ENCODE results near the gene CPNE5.

The CPNE5 gene

DNA sequence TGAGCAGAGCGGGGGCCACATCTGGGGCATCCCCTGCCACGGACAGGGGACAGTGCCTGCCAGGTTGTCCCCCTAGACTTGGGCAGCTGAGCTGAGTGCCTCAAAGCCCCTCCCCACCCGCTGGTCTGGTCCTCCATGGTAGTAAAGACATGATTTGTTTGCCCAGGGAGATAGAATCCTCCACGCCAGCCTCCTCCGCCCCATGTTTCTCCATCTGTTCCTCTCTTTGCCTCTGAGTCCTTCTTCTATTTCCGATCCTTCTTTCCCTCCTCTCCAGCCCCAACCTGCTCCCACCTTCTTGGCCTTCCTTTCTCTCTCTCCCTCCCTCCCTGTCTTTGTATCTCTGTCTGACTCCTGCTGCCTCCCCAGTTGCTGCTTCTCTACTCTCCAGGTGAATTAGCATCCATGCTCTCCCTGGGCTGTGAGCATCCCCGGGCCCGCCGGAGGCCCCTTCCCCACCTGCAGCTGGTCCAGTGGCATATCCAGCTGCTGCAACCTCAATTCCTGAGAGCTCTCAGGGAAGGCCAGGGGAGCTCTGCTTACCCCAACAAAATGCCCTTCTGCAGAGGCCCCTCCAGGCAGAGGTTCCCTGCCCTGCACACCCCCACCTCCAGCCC lies 45.8 kb downstream of the CPNE5 start:
- H3K4me3 ChIP-seq (ENCODE audit: low read depth, low read length) = no peak overlapping the region
- TF ChIP-seq, protein P1, sequence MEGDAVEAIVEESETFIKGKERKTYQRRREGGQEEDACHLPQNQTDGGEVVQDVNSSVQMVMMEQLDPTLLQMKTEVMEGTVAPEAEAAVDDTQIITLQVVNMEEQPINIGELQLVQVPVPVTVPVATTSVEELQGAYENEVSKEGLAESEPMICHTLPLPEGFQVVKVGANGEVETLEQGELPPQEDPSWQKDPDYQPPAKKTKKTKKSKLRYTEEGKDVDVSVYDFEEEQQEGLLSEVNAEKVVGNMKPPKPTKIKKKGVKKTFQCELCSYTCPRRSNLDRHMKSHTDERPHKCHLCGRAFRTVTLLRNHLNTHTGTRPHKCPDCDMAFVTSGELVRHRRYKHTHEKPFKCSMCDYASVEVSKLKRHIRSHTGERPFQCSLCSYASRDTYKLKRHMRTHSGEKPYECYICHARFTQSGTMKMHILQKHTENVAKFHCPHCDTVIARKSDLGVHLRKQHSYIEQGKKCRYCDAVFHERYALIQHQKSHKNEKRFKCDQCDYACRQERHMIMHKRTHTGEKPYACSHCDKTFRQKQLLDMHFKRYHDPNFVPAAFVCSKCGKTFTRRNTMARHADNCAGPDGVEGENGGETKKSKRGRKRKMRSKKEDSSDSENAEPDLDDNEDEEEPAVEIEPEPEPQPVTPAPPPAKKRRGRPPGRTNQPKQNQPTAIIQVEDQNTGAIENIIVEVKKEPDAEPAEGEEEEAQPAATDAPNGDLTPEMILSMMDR (IDR thresholded peaks at IDR 0.05; ENCODE audit: borderline replicate concordance, insufficient read depth, low read depth, low read length) = no peak

DNA sequence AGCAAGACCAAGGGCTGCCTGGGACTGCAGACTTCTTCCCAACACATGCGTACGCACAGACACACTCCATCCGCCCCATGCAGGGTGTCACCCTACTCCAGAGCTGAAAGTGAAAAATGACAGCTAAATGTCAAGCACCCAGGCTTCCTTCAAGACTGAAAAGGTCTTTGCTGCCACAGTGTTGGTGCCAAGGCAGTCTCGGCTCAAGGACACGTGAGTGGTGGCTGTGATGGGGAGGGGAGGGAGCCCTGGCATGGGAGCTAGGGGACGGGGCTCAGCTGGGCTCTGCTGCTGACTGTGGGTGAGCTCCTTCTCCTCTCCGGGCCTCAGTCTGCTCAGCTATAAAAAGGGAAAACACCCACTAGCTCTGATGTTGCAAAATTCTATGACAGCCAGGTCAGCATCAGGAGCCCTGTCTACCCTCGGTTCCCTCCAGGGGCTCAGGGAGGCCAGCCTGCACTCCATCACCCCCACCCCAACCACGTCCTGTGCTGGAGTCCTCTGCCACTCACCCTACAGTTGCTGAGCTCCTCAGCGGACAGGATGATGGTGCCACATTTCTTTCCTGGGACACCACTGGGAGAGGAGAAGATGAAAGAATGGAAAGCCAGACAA lies 47.6 kb downstream of the CPNE5 start:
- H3K4me3 ChIP-seq (ENCODE audit: low read depth, low read length) = no peak overlapping the region
- TF ChIP-seq, protein P1 (IDR thresholded peaks at IDR 0.05; ENCODE audit: borderline replicate concordance, insufficient read depth, low read depth, low read length) = no peak

DNA sequence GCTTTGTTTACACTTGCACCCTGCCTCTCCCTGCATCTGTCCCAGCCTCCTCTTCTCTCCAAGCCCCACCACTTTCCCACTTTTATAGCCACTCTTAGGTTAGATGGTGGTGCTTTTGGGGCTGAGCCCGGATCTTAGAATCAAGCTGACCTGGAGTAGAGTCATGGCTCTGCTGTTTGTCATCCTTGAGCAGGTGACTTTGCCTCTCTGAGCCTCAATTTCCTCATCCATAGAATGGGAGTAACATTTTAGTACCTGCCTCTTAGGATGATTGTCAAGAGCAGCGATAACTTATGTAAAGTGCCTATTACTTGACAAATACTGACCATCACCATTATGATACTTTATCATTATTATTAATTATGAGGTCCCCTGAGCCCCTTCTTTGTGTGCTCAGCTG lies 48.2 kb downstream of the CPNE5 start:
- TF ChIP-seq, protein P1 (IDR thresholded peaks at IDR 0.05; ENCODE audit: borderline replicate concordance, insufficient read depth, low read depth, low read length) = no peak
- no peak overlapping the region for H3K4me3 ChIP-seq (ENCODE audit: low read depth, low read length)

DNA sequence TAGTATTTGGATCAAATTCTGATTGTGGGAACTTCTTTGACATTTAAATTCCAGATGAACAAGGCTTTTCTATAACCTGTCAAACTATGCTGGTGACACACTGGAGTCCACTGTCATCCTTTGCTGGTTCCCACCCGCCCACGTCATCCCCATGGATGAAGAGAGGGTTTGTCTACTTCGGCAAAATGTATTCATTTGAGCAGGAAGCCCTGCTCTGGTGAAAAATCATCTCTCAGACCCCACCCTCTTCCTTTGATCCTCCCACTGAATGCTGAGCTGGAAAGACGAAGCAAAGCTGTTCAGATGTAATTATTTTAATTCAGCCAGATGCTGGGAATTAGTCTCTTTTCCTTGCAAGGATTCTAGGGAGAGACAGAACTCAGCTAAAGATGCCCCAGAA lies 50.5 kb downstream of the CPNE5 start:
- TF ChIP-seq, protein P1 (IDR thresholded peaks at IDR 0.05; ENCODE audit: borderline replicate concordance, insufficient read depth, low read depth, low read length) = no peak
- no peak overlapping the region for H3K4me3 ChIP-seq (ENCODE audit: low read depth, low read length)

DNA sequence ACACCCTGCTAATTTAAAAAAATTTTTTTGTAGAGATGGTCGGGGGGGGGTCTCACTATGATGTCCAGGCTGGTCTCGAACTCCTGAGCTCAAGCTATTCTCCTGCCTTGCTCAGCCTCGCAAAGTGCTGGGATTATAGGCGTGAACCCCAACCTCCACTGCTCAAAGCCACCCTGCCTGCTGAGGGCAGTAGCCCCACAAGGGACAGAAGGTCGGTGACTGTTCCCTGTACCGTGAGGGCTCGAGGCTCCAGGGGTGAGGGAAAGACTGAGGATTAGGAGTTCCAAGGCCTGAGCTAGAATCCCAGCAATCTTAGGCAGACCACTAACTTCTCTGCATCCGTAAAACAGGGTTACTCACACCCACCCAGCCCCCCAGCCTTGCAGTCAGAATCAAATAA lies 51.1 kb downstream of the CPNE5 start:
- TF ChIP-seq, protein P1 (IDR thresholded peaks at IDR 0.05; ENCODE audit: borderline replicate concordance, insufficient read depth, low read depth, low read length) = no peak
- H3K4me3 ChIP-seq (ENCODE audit: low read depth, low read length) = no peak overlapping the region

DNA sequence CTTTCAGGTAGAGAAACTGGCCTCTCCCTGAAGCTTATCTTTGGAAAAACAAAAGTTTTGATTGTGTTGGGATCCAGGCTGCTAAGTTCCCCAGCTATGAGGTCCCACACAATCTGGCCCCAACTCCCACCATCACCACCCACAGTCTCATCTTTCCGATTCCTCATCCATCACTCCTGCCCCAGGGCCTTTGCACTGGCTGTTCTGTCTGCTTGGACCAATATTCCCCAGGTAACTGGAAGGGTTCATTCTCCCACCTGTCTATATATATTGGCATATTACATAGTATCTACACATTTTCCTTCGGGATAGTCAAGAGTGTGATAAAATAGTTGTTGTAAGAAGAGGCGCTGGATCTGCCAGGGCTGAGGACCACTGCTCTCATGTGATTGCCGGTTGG lies 52.0 kb downstream of the CPNE5 start:
- no peak overlapping the region for H3K4me3 ChIP-seq (ENCODE audit: low read depth, low read length)
- TF ChIP-seq, protein P1 (IDR thresholded peaks at IDR 0.05; ENCODE audit: borderline replicate concordance, insufficient read depth, low read depth, low read length) = no peak

DNA sequence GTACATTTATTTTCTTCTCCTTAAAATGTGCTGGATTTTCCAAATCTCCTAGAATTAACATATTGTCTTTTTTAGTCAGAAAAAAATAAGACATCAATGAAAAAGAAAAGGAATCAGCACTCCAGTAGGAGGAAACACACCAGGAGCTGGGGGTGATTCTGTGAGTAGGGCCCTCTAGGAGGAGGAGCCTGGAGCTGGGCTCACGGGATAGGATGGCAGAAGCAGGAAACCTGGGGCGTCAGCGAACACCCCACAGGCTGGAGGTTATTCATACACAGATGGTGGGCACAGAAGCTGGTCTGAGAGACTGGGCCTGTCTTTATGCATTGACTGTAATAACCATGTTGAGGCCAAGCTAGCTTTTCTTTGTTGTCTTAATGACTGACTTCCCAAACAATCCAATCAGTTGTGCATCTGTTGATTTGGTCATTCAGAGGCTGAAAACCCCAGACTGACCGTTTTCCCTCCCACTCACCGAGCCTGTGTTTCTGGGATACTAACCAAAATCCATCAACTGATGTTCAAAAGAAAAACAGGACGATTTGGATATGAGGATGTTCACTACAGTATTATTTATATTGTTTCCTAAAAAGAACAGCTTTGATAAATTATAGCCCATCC lies 53.1 kb downstream of the CPNE5 start:
- H3K4me3 ChIP-seq (ENCODE audit: low read depth, low read length) = no peak overlapping the region
- TF ChIP-seq, protein P1 (IDR thresholded peaks at IDR 0.05; ENCODE audit: borderline replicate concordance, insufficient read depth, low read depth, low read length) = no peak
